ENCODE measurements around the gene FOXP3. TPM values are rescaled to one million over a fixed set of nuclear protein-coding genes. Genes with fewer than 3 reads are reported as not detected.

The FOXP3 gene
- polyA plus RNA-seq, 1 experiment = 0.18 TPM

GRCh38 chrX:49206543-49206942, 58.0 kb downstream of the FOXP3 start:
- Histone ChIP-seq H3K27me3 (ENCODE audit: control insufficient read depth, insufficient read depth, low read length) (no peaks in the 10 kb centered on the region), H3K36me3 (ENCODE audit: control insufficient read depth, insufficient read depth, low read length) (no peaks in the 10 kb centered on the region), H3K4me3 (ENCODE audit: low read depth, low read length) (no peak overlapping the region)
- DNase-seq (ENCODE audit: low read depth) = no peak
- ChIA-PET CTCF (interaction anchor here (1.8 kb wide), 1 partner anchor 15 kb away, joined by 5 read pairs; no protein-coding TSS in a partner anchor), POLR2A (no interaction called here)
- no peak for TF ChIP-seq CTCF (IDR thresholded peaks at IDR 0.05; ENCODE audit: insufficient read depth, low read depth, low read length)

DNA sequence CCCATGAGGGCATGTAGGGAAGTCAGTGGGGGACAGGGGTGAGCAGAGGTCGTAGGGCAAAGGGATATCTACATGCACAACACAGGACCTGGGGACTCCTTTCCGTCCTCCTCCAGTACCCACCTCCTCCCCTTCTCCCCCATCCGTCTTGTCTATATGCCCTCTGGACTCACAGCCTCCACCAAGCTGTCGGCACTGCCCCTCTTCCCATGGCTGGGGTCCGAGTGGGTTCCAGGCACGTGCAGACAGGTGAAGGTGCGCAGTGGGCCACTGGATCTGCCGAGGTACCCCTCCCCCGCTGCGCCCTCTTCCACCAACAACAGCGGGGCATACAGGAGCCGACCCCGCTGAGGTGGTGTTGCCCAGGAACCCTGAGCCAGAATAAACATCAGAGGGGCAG, 59.1 kb downstream of the FOXP3 start:
- CTCF ChIA-PET = no interaction called here
- POLR2A ChIA-PET = no interaction called here
- Histone ChIP-seq H3K27me3 (ENCODE audit: control insufficient read depth, insufficient read depth, low read length) (no peaks in the 10 kb centered on the region), H3K4me3 (ENCODE audit: low read depth, low read length) (no peak overlapping the region), H3K36me3 (ENCODE audit: control insufficient read depth, insufficient read depth, low read length) (no peaks in the 10 kb centered on the region)
- TF ChIP-seq CTCF (IDR thresholded peaks at IDR 0.05; ENCODE audit: insufficient read depth, low read depth, low read length) = no peak
- no peak for DNase-seq (ENCODE audit: low read depth)

DNA sequence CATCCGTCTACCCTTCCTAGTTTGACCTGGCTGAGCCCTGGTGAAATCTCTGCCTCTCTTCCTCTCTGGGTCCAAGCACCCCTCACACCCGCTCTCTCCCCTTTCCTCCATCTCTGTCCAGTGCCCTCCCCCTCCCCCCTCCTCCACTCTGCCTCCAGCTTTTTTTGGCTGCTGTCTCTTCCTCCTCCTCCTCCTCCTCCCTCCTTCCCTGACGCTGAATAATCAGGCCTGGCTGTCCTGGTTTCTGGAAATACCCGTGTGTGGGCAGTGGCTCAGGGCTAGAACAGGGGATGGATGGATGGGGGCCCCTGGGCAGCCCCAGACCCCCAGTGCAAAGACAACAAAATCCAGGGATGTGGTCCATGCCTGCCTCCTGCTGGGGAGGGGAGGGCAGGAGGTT, 59.8 kb downstream of the FOXP3 start:
- DNase-seq (ENCODE audit: low read depth) = no peak
- ChIA-PET POLR2A (no interaction called here), CTCF (no interaction called here)
- H3K4me3 ChIP-seq (ENCODE audit: low read depth, low read length) = no peak overlapping the region
- H3K27me3 ChIP-seq (ENCODE audit: control insufficient read depth, insufficient read depth, low read length) = no peaks in the 10 kb centered on the region
- TF ChIP-seq CTCF (IDR thresholded peaks at IDR 0.05; ENCODE audit: insufficient read depth, low read depth, low read length) = no peak
- no peaks in the 10 kb centered on the region for H3K36me3 ChIP-seq (ENCODE audit: control insufficient read depth, insufficient read depth, low read length)

GRCh38 chrX:49204017-49204416, 60.5 kb downstream of the FOXP3 start:
- Histone ChIP-seq H3K36me3 (ENCODE audit: control insufficient read depth, insufficient read depth, low read length) (no peaks in the 10 kb centered on the region), H3K4me3 (ENCODE audit: low read depth, low read length) (no peak overlapping the region), H3K27me3 (ENCODE audit: control insufficient read depth, insufficient read depth, low read length) (no peaks in the 10 kb centered on the region)
- POLR2A ChIA-PET = no interaction called here
- no peak for DNase-seq (ENCODE audit: low read depth)
- CTCF ChIA-PET = no interaction called here
- TF ChIP-seq CTCF (IDR thresholded peaks at IDR 0.05; ENCODE audit: insufficient read depth, low read depth, low read length) = no peak

DNA sequence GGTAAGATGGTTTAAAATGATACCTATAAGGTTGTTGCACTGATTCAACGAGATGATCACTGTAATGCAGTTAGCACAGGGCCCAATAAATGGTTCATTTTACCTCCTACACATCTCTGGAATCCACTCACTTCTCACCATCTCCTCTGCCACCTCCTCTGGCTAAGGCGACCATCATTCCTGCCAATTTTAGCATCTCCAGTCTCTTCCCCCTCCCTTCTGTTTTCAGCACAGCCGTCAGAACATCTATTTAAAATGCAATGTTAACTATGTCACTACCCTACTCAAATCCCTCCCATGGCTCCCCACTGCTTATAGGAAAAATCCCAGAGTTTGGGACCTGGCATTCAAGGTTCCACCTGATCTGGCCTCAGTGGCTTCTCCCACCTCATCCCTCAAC, 61.0 kb downstream of the FOXP3 start:
- no peak for TF ChIP-seq CTCF (IDR thresholded peaks at IDR 0.05; ENCODE audit: insufficient read depth, low read depth, low read length)
- Histone ChIP-seq H3K4me3 (ENCODE audit: low read depth, low read length) (no peak overlapping the region), H3K27me3 (ENCODE audit: control insufficient read depth, insufficient read depth, low read length) (no peaks in the 10 kb centered on the region), H3K36me3 (ENCODE audit: control insufficient read depth, insufficient read depth, low read length) (no peaks in the 10 kb centered on the region)
- POLR2A ChIA-PET = no interaction called here
- no peak for DNase-seq (ENCODE audit: low read depth)
- CTCF ChIA-PET = interaction anchor here (1.0 kb wide), 1 partner anchor 11 kb away, joined by 3 read pairs; no protein-coding TSS in a partner anchor

Measured in BJ (cell line).